B cell (primary cell): ENCODE results near the gene RAB3B. TPM values are rescaled to one million over a fixed set of nuclear protein-coding genes. Genes with fewer than 3 reads are reported as not detected.
A peak's percentile ranks its signal among the peaks of the same experiment; 100 is the strongest.

Experiments used
- ATAC-seq: fragments of 200-7000 bp; cut with Tn5 transposase; one replicate; pipeline ENCODE4 v1.10.0; 2021; ENCODE audit warnings: low read depth, mild to moderate bottlenecking, moderate number of reproducible peaks, moderate library complexity
- CTCF ChIA-PET: fragments of 350-600 bp; sonication (Branson Sonifier 250); formaldehyde crosslinking; loops from one replicate; lab custom pipeline; 2021; ENCODE audit warnings: antibody characterized with exemption, inconsistent platforms; lab: Charles Lee
- POLR2A ChIA-PET: fragments of 350-600 bp; sonication (Branson Sonifier 250); formaldehyde crosslinking; loops from one replicate; lab custom pipeline; 2021; ENCODE audit warnings: antibody characterized with exemption; lab: Charles Lee
- DNase-seq: peaks from one replicate; pipeline ENCODE4 v3.0.0; 2013
- H2AFZ ChIP-seq: 2 replicates; pipeline ENCODE4 v1.6.1; 2012; ENCODE audit warnings: mild to moderate bottlenecking, low read depth, low read length; ENCODE audit not compliant: insufficient read depth, poor library complexity, severe bottlenecking
- H3K27ac ChIP-seq, 2 donors: 1 replicate in 1 of 2; 2 replicates in 1 of 2; pipeline ENCODE4 v1.5.1; 2012 to 2013; ENCODE audit warnings: low read length in 2 of 2, mild to moderate bottlenecking in 2 of 2, moderate library complexity in 1 of 2
- H3K27me3 ChIP-seq, 4 experiments: fragments of 200-600 bp in 1 of 4; sonication (generic) in 1 of 4; replicated peaks in 1 of 4; 1 replicate in 2 of 4; 2 replicates in 2 of 4; pipeline versions ENCODE4 v1.6.1 to v1.7.0; 2013 to 2016; ENCODE audit warnings: low read length in 3 of 4, mild to moderate bottlenecking in 2 of 4, mixed read lengths in 1 of 4, moderate library complexity in 1 of 4; ENCODE audit not compliant: insufficient read depth in 4 of 4, control insufficient read depth in 3 of 4; ENCODE audit errors: control extremely low read depth in 1 of 4
- H3K36me3 ChIP-seq, 2 experiments: replicated peaks in 1 of 2; 1 replicate in 1 of 2; 2 replicates in 1 of 2; pipeline versions ENCODE4 v1.6.1 to v1.7.1; 2013; ENCODE audit warnings: low read length in 1 of 2; ENCODE audit not compliant: insufficient read depth in 2 of 2, control insufficient read depth in 1 of 2; ENCODE audit errors: control extremely low read depth in 1 of 2, extremely low read depth in 1 of 2
- H3K4me1 ChIP-seq, 2 donors: fragments of 200-600 bp in 1 of 2; sonication (generic) in 1 of 2; 1 replicate in 1 of 2; 2 replicates in 1 of 2; pipeline versions ENCODE4 v1.5.1 to v1.6.1; 2013 to 2017; ENCODE audit warnings: low read length in 2 of 2; ENCODE audit not compliant: control insufficient read depth in 2 of 2, insufficient read depth in 2 of 2
- H3K4me2 ChIP-seq: replicated peaks from 2 replicates; pipeline ENCODE3; 2012; ENCODE audit warnings: mild to moderate bottlenecking, low read depth, low read length; ENCODE audit not compliant: poor library complexity, severe bottlenecking
- H3K4me3 ChIP-seq, 5 experiments: fragments of 200-600 bp in 1 of 5; sonication (generic) in 1 of 5; 1 replicate in 3 of 5; 2 replicates in 2 of 5; pipeline versions ENCODE4 v1.5.1 to v1.7.0; 2011 to 2016; ENCODE audit warnings: low read length in 4 of 5, mild to moderate bottlenecking in 4 of 5, low read depth in 2 of 5, control low read depth in 1 of 5, moderate library complexity in 1 of 5; ENCODE audit not compliant: insufficient read depth in 1 of 5; ENCODE audit errors: control extremely low read depth in 1 of 5, extremely low read depth in 1 of 5
- H3K79me2 ChIP-seq: fragments of 200-600 bp; sonication (generic); one replicate; pipeline ENCODE4 v1.6.0; 2016; ENCODE audit warnings: low read length; ENCODE audit not compliant: control insufficient read depth, insufficient read depth
- H3K9ac ChIP-seq: fragments of 200-600 bp; sonication (generic); 2 replicates; pipeline ENCODE4 v1.6.1; 2017; ENCODE audit warnings: mild to moderate bottlenecking, low read length, moderate library complexity
- H3K9me3 ChIP-seq, 3 donors: one replicate each; pipeline versions ENCODE4 v1.6.1 to v1.7.1; 2013; ENCODE audit warnings: low read length in 2 of 3; ENCODE audit not compliant: control insufficient read depth in 2 of 3, insufficient read depth in 1 of 3; ENCODE audit errors: control extremely low read depth in 1 of 3
- H4K20me1 ChIP-seq: 2 replicates; pipeline ENCODE4 v1.6.0; 2012; ENCODE audit warnings: mild to moderate bottlenecking, low read length; ENCODE audit not compliant: insufficient read depth, control insufficient read depth, poor library complexity, severe bottlenecking
- H3K27ac Mint-ChIP-seq: one replicate; pipeline ENCODE4 v1.8.0; 2021; ENCODE audit warnings: mixed read lengths
- H3K27me3 Mint-ChIP-seq: one replicate; pipeline ENCODE4 v1.8.0; 2021; ENCODE audit warnings: mixed read lengths
- H3K4me1 Mint-ChIP-seq: one replicate; pipeline ENCODE4 v1.8.0; 2021; ENCODE audit warnings: mixed read lengths
- H3K4me3 Mint-ChIP-seq: one replicate; pipeline ENCODE4 v1.8.0; 2021; ENCODE audit warnings: mixed read lengths
- H3K9me3 Mint-ChIP-seq: one replicate; pipeline ENCODE4 v1.8.0; 2022; ENCODE audit warnings: mixed read lengths; ENCODE audit not compliant: insufficient read depth
- CTCF ChIP-seq: fragments of 200-600 bp; IDR thresholded peaks from one replicate; pipeline ENCODE4 v1.8.0; 2022; ENCODE audit warnings: antibody characterized with exemption, mild to moderate bottlenecking
- EZH2 ChIP-seq: IDR thresholded peaks from 2 replicates; pipeline ENCODE4 v1.6.1; 2012; ENCODE audit warnings: borderline replicate concordance, low read depth, mild to moderate bottlenecking, moderate library complexity, low read length; ENCODE audit not compliant: insufficient read depth, poor library complexity, severe bottlenecking
- WGBS: methylation state at CpG from one replicate; pipeline ENCODE4 v1.1.5; 2013; ENCODE audit warnings: missing lambda C conversion rate; ENCODE audit not compliant: insufficient coverage; 5-methylcytosine and 5-hydroxymethylcytosine counted together
- intact Hi-C: fragments of 100-400 bp; cut with micrococcal nuclease; formaldehyde crosslinking; loops from one replicate; pipeline ENCODE4 v1.10.0; 2022
- polyA plus RNA-seq: library from polyadenylated mRNA; depleted of rRNA; stranded (reverse); fragments of >200 nt; gene quantifications from 2 replicates; pipeline ENCODE4 v1.2.3, GENCODE V29; 2012
- total RNA-seq, 2 donors: library from RNA; stranded (reverse); fragments of 120-200 nt in 1 of 2; gene quantifications; 1 replicate in 1 of 2; 2 replicates in 1 of 2; pipeline versions ENCODE4 v1.2.3 to v1.2.4, GENCODE V29; 2013 to 2022

Gene RAB3B
- total and polyA plus RNA-seq, 2 donors (not counting 1 experiment from before 2014, with no cell fraction given): 0.02 TPM; not detected in 1

- intact Hi-C loops: loop anchor here (1.0 kb wide), 1 partner anchor 23 kb away; the partner anchor contains the start of gene BTF3L4
- Histone ChIP-seq H3K79me2 (peaks cover 24% of the 10 kb centered on the region), H3K27me3 (no peaks in the 10 kb centered on the region), H3K4me2 (peak within 1 kb of the TSS; percentile 91), H3K27ac (peak within 1 kb of the TSS; percentile 71 to 86), H3K9ac (peak within 1 kb of the TSS; percentile 93), H3K4me3 (peak within 1 kb of the TSS; percentile 73 to 86 (median 83)), H3K9me3 (no peaks in the 10 kb centered on the region), H3K4me1 (peaks cover 16 to 22% of the 10 kb centered on the region in 2 donors), H4K20me1 (peaks cover 26% of the 10 kb centered on the region), H3K36me3 (peaks cover 0 to 5% of the 10 kb centered on the region in 2 experiments), H2AFZ (peak within 1 kb of the TSS; percentile 94)
- Mint-ChIP-seq H3K9me3 (no peaks in the 10 kb centered on the region), H3K27ac (peak within 1 kb of the TSS; percentile 96), H3K4me1 (peaks cover 34% of the 10 kb centered on the region), H3K4me3 (peak within 1 kb of the TSS; percentile 97), H3K27me3 (no peaks in the 10 kb centered on the region)
- ChIA-PET CTCF (no interaction called here), POLR2A (interaction anchor here (1.5 to 2.2 kb wide), 2 partner anchors 20 to 22 kb away, joined by 5 to 9 read pairs; partner anchors contain the start of gene TXNDC12)
- under 1% methylated on average over 75 of the region's 78 CpGs for WGBS
- TF ChIP-seq EZH2 (no peak), CTCF (no peak)
- ATAC-seq (peak; percentile 91), DNase-seq (peak; percentile 93)
Measured at GRCh38 chr1:52033190-52034049, 42.9 kb upstream of the RAB3B start, which contains the start of gene KTI12. KTI12 (minus strand) TSS chr1:52033810; CDS start chr1:52033761, 49 bp downstream.
